Inflammatory macrophage treated with lipopolysaccharide for 4 hours (primary cell): ENCODE data around the gene PKN2.
A peak's percentile ranks its signal among the peaks of the same experiment; 100 is the strongest.
"Not testable (repeated sequence)": the region's sequence is repeated elsewhere in the genome, so short reads cannot be mapped to it uniquely, and the experiment has no call there.

Experiments used
- DNase-seq: peaks from one replicate; pipeline ENCODE4 v3.0.0-alpha.2; 2020

PKN2 gene

DNA sequence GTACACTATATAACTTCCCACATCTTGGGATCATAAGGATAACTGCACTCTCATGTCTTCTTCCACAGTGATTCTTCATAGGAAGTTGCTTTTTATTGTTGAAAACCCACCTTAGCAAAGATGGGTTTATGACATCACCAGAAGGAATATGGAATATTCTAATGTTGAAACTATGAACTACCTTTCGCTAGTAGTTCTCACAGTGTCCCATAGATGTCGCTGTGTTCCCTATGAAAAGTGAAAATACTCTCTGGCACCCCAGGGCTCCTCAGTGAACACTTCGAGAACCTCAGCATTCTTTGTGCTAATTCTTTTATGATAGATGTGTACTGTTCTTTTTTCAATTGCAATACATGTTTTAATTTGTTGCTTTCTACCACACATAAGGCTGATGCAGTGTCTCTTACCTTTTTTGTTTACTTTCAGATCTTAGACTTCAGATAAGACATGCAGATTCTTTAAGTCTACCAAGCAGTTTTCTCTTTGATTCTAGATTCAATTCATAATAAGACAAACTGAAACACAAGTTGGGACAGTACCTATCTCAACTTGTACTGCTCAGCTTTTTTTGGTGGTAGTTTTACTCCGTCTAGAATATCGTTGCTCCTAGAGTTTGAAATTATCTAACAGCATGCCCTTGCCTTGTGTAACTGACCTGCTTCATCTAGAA lies 116.4 kb downstream of the PKN2 start:
- no peak for DNase-seq

DNA sequence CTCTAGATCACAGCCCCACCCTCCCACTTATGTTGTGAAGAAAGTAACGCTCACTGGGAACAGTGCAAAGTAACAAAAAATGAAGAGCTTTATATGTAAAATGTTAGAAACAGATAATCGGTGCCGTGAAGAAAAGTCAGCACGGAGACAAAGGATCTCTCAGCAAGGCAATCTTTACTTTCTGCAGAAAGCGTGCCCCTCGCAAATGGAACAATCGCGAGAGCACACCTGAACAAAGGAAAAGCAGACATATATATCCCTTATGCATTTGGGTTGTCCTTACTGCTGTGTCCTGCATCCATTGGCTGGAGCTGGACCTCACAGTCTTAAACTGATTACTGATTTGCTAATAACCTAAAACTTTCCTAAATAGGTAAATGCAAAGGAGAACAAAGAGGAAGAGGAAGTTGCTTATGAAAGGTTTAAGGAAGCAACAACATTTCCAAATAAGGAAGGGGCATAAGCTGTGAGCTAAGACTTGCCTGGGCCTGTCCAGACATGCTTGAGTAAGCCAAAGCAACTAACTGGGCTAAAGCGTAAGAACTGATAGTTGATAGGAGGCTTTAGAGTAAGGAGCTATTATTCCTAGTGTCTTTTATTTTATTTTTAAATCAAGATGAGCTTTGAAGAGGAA lies 117.6 kb downstream of the PKN2 start:
- peak; percentile 66 for DNase-seq

DNA sequence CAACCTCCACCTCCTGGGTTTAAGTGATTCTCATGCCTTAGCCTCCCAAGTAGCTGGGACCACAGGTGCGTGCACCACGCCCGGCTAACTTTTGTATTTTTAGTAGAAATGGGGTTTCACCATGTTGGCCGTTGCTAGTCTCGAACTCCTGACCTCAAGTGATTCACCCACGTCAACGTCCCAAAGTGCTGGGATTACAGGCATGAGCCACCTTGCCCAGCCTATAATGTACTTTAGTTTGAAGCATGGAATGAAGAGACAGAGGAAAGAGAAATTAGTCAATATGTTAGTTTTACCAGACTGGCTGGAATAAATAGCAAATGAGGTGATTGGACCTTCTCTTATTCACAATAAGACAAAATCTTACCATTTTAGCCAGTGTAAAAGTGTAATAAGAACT lies 118.3 kb downstream of the PKN2 start:
- DNase-seq: no peak

DNA sequence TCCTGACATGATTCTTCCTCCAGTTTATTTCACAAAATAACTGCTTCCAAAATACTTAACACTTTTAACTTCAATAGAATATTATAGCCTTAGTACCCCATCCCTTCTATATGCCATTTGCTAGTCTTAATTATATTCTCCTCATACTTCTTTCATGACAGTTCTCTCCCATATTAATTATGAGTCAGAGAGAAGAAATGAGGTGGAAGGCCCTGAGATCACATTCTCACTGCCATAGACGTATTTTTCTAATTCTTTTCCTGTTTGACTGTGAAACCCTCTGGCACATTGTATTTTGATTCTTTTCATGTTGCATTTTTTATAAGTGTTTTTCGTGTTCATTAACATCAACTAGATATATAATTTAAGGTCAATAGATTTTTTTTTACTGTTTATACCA lies 118.9 kb downstream of the PKN2 start:
- no peak for DNase-seq

DNA sequence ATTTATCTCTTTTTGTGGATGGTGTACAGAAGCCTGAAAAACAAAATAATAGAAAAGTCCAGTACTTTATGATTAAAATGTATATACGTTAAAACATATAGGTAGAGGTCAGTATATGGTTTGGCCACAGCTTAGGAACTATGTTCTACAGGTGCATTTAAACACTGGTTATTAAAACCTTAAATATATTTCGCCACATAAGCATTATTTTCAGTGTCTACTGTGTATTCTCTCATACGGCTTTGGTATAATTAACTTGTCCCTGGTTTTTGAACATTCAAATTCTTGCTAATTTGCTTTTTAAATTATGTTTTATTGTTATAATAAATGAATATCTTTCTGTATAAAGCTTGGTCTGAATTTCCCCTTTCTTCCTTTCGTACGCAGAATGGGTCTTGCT lies 119.4 kb downstream of the PKN2 start:
- DNase-seq: no peak

DNA sequence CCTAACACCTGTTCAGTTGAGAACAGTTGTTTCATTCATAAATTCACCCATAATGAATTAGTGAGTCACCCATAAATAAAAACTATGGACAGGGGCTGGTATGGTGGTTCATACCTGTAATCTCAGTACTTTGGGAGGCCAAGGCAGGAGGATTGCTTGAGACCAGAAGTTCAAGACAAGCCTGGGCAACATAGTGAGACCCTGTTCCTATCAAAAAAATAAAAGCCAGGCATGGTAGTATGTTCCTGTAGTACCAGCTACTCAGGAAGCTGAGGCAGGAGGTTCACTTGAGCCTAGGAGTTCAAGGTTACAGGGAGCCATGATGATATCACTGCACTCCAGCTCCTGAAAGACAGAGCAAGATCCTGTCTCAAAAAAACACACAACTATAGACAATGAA lies 128.3 kb downstream of the PKN2 start:
- DNase-seq: no peak

DNA sequence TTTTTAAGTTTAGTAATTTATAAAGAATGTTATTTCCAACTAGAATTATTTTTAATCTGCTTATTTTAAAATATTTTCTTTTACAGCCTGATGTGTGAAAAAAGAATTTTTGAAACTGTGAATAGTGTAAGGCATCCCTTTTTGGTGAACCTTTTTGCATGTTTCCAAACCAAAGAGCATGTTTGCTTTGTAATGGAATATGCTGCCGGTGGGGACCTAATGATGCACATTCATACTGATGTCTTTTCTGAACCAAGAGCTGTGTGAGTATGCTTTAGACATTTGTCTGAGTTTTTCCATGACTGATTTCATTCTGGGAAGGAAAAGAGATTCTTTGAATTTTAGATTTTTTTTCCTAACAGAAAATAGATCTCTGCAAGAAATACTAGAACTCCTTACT lies 129.4 kb downstream of the PKN2 start:
- DNase-seq: no peak

DNA sequence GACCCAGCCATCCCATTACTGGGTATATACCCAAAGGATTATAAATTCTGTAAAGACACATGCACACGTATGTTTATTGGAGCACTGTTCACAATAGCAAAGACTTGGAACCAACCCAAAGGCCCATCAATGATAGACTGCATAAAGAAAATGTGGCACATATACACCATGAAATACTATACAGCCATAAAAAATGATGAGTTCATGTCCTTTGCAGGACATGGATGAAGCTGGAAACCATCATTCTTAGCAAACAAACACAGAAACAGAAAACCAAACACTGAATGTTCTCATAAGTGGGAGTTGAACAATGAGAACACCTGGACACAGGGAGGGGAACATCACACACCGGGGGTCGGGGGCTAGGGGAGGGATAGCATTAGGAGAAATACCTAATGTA lies 135.6 kb downstream of the PKN2 start:
- not testable (repeated sequence) for DNase-seq

DNA sequence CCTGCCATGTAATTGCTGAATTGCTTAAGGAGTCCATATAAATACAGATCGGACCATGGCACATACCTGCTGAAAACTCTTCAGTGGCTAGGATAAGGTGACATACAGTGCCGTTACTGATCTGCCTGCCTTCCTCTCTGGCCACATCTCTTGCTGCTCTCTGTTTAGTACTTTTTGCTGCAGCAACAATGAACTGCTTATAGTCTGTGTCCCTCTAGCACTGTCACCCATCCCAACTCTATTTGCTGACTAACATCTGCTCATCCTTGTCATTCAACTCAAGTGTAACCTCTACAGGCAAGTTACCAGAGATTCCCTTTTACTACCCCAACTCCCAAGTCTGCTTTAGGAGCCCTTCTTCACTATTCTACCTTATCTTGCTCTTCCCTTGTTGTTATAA lies 141.6 kb downstream of the PKN2 start:
- DNase-seq: no peak

DNA sequence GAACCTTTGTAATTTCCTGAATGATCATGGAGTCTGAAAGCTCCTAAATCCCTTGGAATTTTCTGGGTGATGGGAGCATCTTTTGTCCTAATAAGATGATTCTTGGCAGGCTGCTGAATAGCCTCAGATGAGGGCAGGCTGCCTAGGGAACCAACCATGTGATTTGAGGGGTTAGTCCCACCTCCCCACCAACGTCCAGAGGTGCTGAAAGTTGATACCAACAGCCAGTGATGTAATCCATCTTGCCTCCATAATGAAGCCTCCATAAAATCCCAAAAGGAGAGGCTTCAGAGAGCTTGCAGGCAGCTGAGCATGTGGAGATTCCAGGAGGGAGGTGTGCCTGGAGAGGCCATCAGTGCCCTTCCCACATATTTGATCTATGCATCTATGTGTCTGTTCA lies 163.6 kb downstream of the PKN2 start:
- no peak for DNase-seq

DNA sequence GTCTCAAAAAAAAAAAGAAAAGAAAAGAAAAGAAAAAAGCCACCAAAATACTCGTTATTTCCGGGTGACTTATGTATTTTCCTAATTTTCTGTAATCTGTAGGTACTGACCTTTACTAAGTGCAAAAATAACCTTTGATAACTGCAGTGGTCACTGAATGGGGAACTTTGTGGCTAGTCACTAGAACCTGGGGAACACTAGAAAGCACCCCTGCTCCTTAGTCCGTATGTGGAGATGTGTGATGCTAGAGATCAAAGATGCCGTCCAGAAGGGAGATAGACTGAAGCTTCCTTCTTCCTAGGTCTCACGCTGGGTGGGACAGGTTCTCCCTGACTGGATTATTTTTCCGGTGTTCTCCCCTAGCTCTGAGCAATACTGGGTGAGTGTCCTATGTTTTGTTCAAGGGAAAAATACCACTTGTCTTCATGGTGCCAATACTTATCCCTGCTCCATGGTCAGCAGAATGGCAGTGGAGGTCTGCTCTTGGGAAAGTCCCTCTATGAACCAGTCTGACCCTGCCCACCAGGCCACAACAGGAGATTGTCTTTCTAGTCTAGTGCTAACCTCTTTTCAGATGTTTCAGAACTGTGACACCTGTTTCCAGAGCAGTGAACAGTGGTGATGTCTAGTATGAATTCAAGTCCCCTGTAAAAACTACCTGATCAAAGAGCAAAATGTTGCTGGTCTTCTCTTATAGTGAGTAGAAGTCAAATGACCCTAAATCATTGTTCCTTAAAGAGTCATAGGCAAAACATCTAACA lies 167.4 kb downstream of the PKN2 start:
- no peak for DNase-seq

DNA sequence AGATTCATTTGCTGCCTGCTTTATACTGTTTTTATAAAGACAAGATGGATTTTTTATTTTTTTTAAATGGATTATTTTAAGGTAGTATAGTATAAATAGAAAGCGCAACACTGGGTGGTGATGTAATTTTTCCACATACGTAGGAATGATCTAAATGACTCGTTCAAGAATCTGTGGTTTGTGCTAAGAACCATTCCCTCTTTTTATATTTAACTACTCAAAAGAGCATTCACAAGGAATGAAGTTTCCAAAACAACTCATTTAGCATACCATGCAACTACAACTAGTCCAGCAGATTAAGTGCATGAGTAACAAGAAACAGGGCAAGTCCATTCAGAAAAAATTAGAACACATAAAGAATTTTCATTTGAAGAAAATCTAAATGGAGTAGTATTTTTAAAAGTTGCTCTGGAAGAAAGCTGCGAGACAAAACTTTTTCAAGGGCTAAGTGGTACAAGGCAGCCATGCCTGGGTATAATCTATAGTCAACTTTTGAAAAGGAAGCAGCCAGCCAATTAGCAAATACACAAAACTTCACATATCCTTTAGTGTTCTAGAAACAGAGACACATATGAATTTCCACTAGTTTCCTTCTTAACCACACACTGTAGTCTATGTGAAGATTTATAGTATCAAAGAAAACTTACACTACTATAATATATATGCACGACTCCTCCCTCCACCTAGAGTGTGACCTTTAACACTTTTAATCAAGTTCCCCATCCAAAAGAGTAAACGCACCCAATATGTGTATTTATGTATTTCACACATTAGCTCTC lies 183.9 kb downstream of the PKN2 start:
- DNase-seq: peak; percentile 59

DNA sequence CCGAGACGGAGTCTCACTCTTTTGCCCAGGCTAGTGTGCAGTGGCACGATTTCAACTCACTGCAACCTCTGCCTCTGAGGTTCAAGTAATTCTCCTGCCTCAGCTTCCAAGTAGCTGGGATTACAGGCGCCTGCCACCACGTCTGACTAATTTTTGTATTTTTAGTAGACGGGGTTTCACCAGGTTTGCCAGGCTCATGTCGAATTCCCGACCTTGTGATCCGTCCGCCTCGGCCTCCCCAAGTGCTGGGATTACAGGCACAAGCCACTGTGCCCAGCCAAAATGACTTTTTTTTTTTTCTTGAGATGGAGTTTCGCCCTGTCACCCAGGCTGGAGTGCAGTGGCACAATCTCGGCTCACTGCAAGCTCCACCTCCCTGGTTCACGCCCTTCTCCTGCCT lies 185.6 kb downstream of the PKN2 start:
- DNase-seq: not testable (repeated sequence)

DNA sequence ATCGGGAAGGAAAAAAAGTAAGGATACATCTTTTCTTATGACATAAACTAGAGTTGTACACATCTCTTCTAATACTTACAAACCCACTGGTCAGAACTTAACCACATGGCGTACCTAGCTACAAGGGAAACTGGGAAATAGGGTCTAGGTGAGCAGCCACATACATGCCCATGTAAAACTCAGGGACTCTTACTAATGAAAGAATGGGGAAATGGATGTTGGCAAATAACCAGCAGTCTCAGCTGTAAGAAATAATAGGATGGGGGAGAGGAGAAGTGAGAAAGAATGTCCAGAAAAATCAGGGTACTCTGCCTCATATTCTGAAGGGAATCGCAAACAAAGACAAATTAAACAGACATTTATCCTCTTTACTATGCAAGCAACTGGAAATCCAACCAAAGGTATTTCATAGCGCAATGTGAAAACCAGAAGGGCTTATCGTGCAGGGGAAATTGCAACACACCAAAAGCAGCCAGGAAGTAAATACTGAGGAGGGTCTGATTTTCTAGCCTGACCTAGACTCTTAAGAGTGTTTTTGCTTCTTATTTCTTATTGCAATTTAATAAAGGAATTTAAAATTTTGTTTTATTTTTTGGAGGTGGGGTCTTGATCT lies 189.8 kb downstream of the PKN2 start:
- DNase-seq: peak; percentile 27

DNA sequence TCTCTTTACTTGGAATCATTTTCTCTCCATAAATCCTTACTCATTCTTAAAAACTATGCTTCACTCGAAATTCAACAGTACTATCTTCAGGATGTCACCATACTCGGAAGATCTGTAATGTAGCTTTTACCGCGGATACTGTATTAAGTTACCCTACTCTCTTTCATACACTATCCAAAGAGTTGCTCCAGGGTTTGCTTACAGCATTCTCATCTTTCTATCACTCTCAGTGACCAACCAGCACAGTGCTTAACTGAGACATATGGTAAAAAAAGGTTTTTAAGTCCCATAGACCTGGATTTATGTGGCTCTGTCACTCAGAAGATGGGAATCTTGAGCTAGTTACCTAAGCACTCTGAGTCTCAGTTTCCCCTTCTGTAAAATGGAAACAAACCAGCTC lies 191.5 kb downstream of the PKN2 start:
- DNase-seq: no peak

DNA sequence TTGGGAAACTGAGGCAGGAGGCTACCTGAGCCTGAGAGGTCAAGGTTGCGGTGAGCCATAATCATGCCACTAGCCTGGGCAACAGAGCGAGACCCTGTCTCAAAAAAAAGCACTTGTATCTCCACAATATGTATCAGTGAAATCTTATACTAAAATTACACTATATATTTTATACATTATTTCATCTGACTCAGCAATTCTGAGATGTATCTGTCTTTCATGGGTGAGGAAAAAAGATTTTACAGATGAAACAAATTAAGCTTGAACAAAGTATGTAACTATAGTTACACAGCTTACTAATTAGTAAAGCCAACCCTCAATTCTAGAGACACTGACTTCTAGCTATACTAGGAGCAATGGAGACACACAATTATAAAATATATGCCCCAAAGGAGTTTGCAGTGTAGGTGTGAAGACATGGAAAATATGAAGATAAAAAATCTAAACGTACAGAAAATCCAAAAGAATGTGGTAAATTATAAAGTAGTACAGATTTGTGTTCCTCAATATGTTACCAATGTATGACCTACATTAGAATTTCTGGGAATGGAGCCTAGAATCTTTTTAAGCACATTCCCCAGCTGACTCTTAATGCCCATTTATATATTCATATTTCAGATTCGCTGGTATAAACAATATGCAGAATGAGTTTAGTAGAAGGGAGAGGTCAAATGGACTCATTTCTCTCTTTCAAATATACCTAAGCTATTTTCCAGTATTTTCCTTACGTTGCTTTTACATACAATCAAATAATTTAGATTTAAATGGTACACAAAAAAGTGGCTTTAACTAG lies 192.7 kb downstream of the PKN2 start:
- no peak for DNase-seq

DNA sequence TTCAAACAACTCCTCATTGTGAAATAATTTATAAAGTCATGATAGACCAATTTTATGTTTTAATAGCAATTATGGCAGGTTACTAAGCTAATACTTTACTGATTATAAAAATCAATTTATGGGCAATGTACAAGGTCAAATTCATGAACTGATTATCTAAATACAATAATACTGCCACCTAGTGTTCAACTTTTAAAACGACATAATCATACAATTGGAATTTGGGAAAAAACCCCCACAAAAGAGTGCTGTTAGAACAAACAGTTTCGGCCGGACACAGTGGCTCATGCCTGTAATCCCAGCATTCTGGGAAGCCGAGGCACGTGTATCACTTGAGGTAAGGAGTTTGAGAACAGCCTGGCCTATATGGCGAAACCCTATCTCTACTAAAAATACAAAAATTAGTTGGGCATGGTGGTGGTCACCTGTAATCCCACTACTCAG lies 193.3 kb downstream of the PKN2 start:
- peak; percentile 22 for DNase-seq

DNA sequence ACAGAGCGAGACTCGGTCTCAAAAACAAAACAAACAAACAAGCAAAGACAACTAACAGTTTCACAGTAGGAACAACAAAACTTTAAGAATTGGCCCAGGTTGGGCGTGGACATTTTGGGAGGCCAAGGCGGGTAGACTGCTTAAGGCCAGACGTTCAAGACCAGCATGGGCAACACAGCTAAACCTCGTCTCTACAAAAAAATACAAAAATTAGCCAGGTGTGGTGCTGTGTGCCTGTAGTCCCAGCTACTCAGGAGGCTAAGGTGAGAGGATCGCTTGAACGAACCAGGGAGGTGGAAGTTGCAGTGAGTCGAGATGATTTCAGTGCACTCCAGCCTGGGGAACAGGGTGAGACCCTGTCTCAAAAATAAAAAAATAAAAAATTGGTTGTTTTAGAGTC lies 193.8 kb downstream of the PKN2 start:
- no peak for DNase-seq

DNA sequence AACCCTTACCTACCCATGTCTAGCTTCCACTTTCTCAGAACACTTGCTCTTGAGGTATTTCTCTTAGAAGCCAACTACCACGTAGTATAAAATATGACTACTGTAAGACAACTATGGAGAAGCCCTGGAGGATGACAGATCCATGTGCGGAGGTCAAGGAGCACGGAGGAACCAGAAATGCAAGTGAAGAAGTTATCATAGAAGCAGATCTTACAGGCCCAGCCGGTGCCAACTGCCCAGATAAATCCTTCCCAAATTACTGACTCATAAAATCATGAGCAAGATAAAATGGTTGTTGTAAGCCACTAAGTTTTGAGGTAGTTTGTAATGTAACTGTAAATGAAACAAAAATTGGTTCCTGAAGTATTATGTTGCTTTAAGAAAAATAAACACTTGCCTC lies 194.7 kb downstream of the PKN2 start:
- no peak for DNase-seq

DNA sequence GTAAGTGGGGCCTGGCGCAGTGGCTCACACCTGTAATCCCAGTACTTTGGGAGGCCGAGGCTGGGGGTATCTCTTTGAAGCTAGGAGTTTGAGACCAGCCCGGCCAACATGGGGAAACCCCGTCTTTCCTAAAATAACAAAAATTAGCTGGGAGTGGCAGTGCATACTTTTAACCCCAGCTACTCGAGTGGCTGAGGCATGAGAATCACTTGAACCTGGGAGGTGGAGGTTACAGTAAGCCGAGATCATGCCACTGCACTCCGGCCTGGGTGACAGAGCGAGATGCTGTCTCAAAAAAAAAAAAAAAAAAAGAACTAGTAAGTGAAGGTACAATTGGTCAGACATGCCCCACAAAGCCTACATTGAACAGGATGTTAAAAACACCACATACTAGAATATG lies 196.6 kb downstream of the PKN2 start:
- DNase-seq: not testable (repeated sequence)

DNA sequence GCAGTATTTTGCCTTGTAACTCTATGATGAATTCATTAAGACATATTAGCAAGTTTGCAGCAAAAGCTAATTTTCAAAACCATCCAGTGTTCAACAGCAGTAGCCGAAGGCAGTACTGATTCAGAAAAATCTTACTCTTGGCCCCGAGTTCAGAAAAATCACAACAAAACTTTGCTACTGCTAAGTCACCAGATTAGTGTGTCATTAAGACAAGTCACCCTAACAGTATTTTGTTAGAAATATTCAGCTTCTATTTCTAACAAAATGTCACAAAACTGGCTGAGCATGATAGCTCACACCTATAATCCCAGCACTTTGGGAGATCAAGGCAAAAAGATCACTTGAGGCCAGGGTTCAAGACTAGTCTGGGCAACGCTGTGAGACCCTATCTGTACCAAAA lies 199.1 kb downstream of the PKN2 start:
- DNase-seq: no peak
